ENCODE results near the gene SLC22A17. TPM values are rescaled to one million over a fixed set of nuclear protein-coding genes. Genes with fewer than 3 reads are reported as not detected.

SLC22A17 gene
- total and polyA plus RNA-seq, 2 of the 13 experiments (the other 11 are each of a cell fraction or from before 2014, with no cell fraction given), result 0.95 to 1.1 TPM

GRCh38 chr14:23321572-23322547 lies 30.8 kb downstream of the SLC22A17 start (continued):
- TF ChIP-seq ATF4 (CRISPR knock-in tag; IDR thresholded peaks at IDR 0.05) (peak in 1 of 2 experiments; percentile 56; a peak in 1 of 4 replicates), MATR3 (CRISPR knock-in tag; IDR thresholded peaks at IDR 0.05) (no peak), HOXD1 (CRISPR knock-in tag; IDR thresholded peaks at IDR 0.05) (peak; percentile 69; the same call in 1 of the 2 replicates), AGO2 (optimal IDR thresholded peaks at IDR 0.05; ENCODE audit: low read depth, low read length) (peak; percentile 93), XRCC5 (optimal IDR thresholded peaks at IDR 0.05; ENCODE audit: low read length) (no peak), ZFP90 (CRISPR knock-in tag; IDR thresholded peaks at IDR 0.05; ENCODE audit: borderline replicate concordance) (no peak; the same call in 1 of the 2 replicates), FOXM1 (CRISPR knock-in tag; IDR thresholded peaks at IDR 0.05) (no peak), GMEB1 (CRISPR knock-in tag; IDR thresholded peaks at IDR 0.05; ENCODE audit: borderline replicate concordance) (no peak; the same call in 1 of the 2 replicates), ZNF563 (CRISPR knock-in tag; IDR thresholded peaks at IDR 0.05) (peak; percentile 69; the same call in 1 of the 2 replicates), NR2F2 (IDR thresholded peaks at IDR 0.05; ENCODE audit: borderline replicate concordance, low read depth) (no peak), HDAC2 (CRISPR knock-in tag; IDR thresholded peaks at IDR 0.05) (no peak; the same call in none of the 2 replicates), TERF1 (CRISPR knock-in tag; IDR thresholded peaks at IDR 0.05) (0 out of 2 replicates have a peak, but pooled peaks have one; percentile 22), ZBTB8A (CRISPR knock-in tag; IDR thresholded peaks at IDR 0.05; ENCODE audit: borderline replicate concordance, low read depth) (peak; percentile 58; the same call in 1 of the 2 replicates), ZNF263 (CRISPR knock-in tag; IDR thresholded peaks at IDR 0.05) (peak; percentile 90), ZNF547 (CRISPR knock-in tag; IDR thresholded peaks at IDR 0.05) (no peak), PATZ1 (CRISPR knock-in tag; IDR thresholded peaks at IDR 0.05) (peak; percentile 80), ZNF558 (CRISPR knock-in tag; IDR thresholded peaks at IDR 0.05; ENCODE audit: borderline replicate concordance) (no peak), ZNF570 (CRISPR knock-in tag; IDR thresholded peaks at IDR 0.05; ENCODE audit: borderline replicate concordance) (peak; percentile 22; the same call in 1 of the 2 replicates), HOXA9 (CRISPR knock-in tag; IDR thresholded peaks at IDR 0.05; ENCODE audit: borderline replicate concordance) (no peak; the same call in 1 of the 2 replicates), THAP8 (CRISPR knock-in tag; IDR thresholded peaks at IDR 0.05; ENCODE audit: borderline replicate concordance) (no peak; the same call in 1 of the 2 replicates), BCL6 (CRISPR knock-in tag; IDR thresholded peaks at IDR 0.05) (peak; percentile 11; the same call in 1 of the 2 replicates)
